HG02759 (cell line): ENCODE data around the gene TPT1.
"Not testable (repeated sequence)": the region's sequence is repeated elsewhere in the genome, so short reads cannot be mapped to it uniquely, and the experiment has no call there.

Experiments used
- ATAC-seq: cut with Tn5 transposase; IDR thresholded peaks from one replicate; pipeline ENCODE4 v1.9.1; 2021; ENCODE audit warnings: mild to moderate bottlenecking, moderate library complexity; ENCODE audit not compliant: unreplicated experiment

TPT1 gene

GRCh38 chr13:45341034-45341798 is at the start of gene TPT1:
Gene TPT1, minus strand, starts transcription at chr13:45341183. Its CDS starts 114 bp downstream, at chr13:45341069.
- peak; percentile 87 for ATAC-seq

GRCh38 chr13:45390348-45390747 is 49.4 kb upstream of the TPT1 start:
- ATAC-seq = not testable (repeated sequence)

GRCh38 chr13:45388664-45389063 is 47.7 kb upstream of the TPT1 start:
- no peak for ATAC-seq

- ATAC-seq = not testable (repeated sequence)
Observed at GRCh38 chr13:45386892-45387575, 46.1 kb upstream of the TPT1 start.

- no peak for ATAC-seq
Observed at GRCh38 chr13:45385907-45386553, 45.0 kb upstream of the TPT1 start.

GRCh38 chr13:45385320-45385719 is 44.3 kb upstream of the TPT1 start:
- ATAC-seq = no peak

- no peak for ATAC-seq
Observed at GRCh38 chr13:45384474-45385174, 43.6 kb upstream of the TPT1 start.

GRCh38 chr13:45382739-45383138 is 41.8 kb upstream of the TPT1 start:
- ATAC-seq = not testable (repeated sequence)

- ATAC-seq = no peak
Observed at GRCh38 chr13:45381196-45381595, 40.2 kb upstream of the TPT1 start.

GRCh38 chr13:45380708-45381107 is 39.7 kb upstream of the TPT1 start:
- ATAC-seq = not testable (repeated sequence)

GRCh38 chr13:45379516-45379915 is 38.5 kb upstream of the TPT1 start:
- ATAC-seq = not testable (repeated sequence)

- not testable (repeated sequence) for ATAC-seq
Observed at GRCh38 chr13:45378786-45379185, 37.8 kb upstream of the TPT1 start.

GRCh38 chr13:45377314-45377713 is 36.3 kb upstream of the TPT1 start:
- not testable (repeated sequence) for ATAC-seq

GRCh38 chr13:45376651-45377050 is 35.7 kb upstream of the TPT1 start:
- not testable (repeated sequence) for ATAC-seq

GRCh38 chr13:45374917-45375316 is 33.9 kb upstream of the TPT1 start:
- no peak for ATAC-seq

- no peak for ATAC-seq
Observed at GRCh38 chr13:45373162-45373547, 32.2 kb upstream of the TPT1 start.

- no peak for ATAC-seq
Observed at GRCh38 chr13:45372189-45373161, 31.5 kb upstream of the TPT1 start.

- no peak for ATAC-seq
Observed at GRCh38 chr13:45370922-45371406, 30.0 kb upstream of the TPT1 start.

GRCh38 chr13:45369116-45369515 is 28.1 kb upstream of the TPT1 start:
- no peak for ATAC-seq

- no peak for ATAC-seq
Observed at GRCh38 chr13:45368571-45368970, 27.6 kb upstream of the TPT1 start.
